Gastroesophageal sphincter (tissue), 3 donors: ENCODE data around the gene LRP1B.

ENCODE experiments used
- EP300 ChIP-seq: sonication (generic); formaldehyde crosslinking; IDR thresholded peaks from one replicate; pipeline ENCODE4 v1.6.1; 2017; ENCODE audit warnings: antibody characterized with exemption, mild to moderate bottlenecking
- POLR2A ChIP-seq, 2 donors: fragments of 450-650 bp; IDR thresholded peaks; one replicate each; pipeline ENCODE4 v1.6.1; 2017; ENCODE audit warnings: antibody characterized with exemption in 2 of 2, mild to moderate bottlenecking in 2 of 2, moderate library complexity in 1 of 2
- POLR2AphosphoS5 ChIP-seq: sonication (generic); formaldehyde crosslinking; IDR thresholded peaks from one replicate; pipeline ENCODE4 v1.6.1; 2017; ENCODE audit warnings: antibody characterized with exemption
- TF ChIP-seq, protein P1 (sequence below), 4 experiments: fragments of 200-600 bp in 2 of 4; fragments of 450-650 bp in 2 of 4; sonication (generic) in 1 of 4; IDR thresholded peaks; one replicate each; pipeline ENCODE4 v1.5.1; 2017 to 2019; ENCODE audit warnings: antibody characterized with exemption in 4 of 4, mild to moderate bottlenecking in 2 of 4, moderate library complexity in 2 of 4

DNA sequence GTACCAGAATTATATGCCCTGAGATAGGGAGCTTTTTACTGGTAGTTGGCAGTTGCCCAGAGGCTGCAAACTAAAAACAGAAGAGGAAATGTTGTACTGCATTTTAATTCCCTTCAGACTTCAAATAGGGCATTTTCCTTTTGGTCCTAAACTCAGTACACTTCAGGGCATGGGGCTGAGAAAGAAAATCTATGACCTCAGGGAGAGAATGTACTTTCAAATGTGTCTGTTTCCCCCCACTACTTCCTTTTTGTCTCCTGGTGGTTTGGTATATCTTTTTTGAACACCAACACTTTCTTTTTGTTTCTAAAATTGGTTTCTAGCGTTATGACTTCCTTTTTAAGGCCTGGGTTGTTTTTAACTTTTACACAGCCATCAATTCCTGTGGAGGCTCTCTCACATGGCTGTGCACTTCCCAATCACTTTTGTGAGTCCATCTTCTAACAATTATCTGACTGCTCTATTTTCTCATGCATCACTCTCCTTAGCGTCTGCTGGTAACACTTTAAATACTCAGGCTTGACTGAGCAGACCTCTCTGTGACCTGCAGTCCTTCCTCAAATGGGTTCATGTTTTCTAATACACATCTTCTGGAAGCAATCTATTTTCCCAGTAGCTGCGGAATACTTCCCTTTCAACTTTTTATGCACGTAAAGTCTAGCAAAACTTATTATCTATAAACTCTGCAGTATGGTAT is 596.0 kb downstream of the LRP1B start:
- TF ChIP-seq, protein P1, sequence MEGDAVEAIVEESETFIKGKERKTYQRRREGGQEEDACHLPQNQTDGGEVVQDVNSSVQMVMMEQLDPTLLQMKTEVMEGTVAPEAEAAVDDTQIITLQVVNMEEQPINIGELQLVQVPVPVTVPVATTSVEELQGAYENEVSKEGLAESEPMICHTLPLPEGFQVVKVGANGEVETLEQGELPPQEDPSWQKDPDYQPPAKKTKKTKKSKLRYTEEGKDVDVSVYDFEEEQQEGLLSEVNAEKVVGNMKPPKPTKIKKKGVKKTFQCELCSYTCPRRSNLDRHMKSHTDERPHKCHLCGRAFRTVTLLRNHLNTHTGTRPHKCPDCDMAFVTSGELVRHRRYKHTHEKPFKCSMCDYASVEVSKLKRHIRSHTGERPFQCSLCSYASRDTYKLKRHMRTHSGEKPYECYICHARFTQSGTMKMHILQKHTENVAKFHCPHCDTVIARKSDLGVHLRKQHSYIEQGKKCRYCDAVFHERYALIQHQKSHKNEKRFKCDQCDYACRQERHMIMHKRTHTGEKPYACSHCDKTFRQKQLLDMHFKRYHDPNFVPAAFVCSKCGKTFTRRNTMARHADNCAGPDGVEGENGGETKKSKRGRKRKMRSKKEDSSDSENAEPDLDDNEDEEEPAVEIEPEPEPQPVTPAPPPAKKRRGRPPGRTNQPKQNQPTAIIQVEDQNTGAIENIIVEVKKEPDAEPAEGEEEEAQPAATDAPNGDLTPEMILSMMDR (IDR thresholded peaks at IDR 0.05), result no peak
- TF ChIP-seq POLR2AphosphoS5, result no peak
- no peak for TF ChIP-seq POLR2A (IDR thresholded peaks at IDR 0.05)
- no peak for TF ChIP-seq EP300
